ENCODE measurements around the gene KCNK10.
A peak's percentile ranks its signal among the peaks of the same experiment; 100 is the strongest.

The KCNK10 gene

DNA sequence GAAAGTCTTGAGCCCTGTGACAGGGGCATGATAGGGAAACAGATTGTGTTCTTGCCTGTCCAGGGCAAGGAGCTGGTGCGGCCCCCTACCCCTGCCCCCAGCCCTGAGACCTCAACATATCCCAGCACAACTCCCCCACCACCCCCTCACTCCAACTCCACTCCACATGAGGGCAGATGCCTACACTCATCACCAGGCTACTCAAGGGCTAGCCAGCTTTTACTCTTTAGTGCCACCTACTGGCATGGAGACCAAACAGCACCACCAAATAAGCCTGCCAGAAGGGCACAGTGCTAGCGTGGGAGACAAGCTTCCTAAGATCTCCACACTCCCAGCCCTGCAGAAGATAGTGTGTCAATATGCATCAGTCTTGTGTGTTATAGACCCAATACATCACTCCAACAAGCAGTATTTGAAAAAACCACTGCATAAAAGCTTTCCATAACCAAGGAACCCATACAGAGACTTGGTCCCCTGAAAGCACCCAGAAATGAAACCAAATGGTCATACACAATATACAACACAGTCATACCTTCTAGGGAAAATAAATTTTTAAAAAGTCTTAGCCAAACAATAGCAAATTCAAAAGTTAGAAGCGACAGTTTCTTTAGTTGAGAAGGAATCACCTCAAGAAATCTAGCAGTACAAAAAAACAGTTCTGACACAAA lies 154.4 kb downstream of the KCNK10 start:
- DNase-seq, result peak; percentile 10 to 29 (median 27)

DNA sequence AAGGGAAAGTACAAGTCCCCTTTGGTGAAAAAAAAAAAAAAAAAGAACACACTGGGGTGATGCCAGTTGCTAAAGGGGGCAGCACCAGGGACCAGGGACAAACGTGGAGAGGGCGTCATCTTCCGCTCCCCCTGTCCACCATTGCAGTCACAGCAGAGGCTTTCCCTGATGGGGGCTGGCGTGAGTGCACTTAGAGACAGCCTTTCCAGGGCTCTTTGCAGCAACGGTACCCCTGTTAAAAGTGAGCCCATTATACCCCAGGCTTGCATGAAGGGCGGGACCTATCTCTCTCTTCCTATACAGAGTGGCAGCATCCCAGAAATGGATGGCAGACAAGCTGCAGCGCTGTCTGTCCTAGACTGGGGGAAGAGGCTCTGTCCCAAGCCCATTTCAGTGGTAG lies 155.0 kb downstream of the KCNK10 start:
- DNase-seq, result no peak

DNA sequence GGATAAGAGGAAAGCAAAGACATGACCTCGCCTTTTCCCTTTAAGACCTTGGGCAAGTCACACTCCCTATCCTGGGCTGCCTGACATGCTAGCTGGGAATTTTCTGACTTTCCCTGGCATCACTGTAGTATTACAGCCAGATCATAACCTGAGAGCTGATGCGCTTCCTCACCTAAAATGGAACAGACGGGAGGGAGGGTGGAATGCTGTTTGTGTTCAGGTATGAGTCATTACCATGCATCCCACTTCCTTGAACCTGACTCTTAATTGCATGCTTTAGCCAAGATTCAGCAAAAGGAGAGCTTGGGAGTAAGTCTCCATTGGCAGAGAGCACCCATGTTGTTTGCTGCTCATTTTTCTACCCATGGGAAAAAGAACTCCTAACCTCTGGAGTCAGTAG lies 156.5 kb downstream of the KCNK10 start:
- no peak for DNase-seq

DNA sequence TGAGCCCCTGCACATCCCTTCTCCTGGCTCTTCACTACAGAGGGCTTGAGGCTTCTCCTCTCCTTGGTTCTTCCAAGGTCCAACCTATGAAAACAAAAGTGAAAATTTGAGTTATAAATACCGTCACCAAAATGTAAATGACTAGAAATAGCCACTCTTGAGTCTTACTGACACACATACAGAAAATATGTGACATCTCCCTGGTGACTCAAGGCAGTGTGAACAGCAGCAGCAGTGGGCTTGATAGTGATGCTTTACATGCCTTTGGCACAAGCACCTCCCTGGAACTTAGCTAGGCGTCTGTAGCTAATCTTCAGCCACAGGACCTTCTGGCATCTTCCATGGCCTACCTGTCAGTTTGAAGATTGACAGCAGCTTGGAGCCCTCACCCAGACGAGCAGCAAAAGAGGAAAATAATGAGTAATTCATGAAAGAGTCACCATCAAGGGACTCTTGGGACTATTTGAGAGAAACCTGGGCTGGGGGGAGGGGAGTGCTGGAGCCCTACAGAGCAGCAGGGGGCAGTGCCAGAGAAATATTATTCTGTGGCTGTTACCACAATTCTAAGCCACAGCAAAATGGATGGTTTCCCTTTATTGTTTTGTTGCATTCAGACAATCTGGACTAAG lies 158.0 kb downstream of the KCNK10 start:
- no peak for DNase-seq

DNA sequence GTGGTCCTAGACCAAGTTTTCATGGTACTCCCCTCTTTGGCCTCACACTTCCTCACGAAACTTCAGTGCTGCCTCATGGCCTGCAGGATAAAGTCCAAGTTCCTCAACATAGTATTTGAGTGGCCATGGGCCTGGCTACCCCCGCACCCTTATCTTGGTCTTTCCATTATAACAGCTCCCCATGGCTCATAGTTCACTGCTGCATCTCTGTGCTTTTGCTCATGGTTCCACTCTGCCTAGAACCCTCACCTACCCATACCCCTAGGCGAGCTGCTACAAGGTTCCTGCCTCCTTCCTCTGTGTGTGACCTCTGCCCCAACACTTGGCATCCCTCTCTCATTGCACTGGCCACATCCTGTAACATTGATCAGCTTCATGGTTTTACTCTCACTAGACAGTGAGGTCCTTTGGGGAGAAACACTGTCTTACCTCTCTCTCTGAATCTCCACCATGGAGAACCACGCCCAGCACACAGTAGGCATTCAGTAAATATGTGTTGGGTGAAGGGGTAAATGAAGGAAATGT lies 159.3 kb downstream of the KCNK10 start:
- no peak for DNase-seq

DNA sequence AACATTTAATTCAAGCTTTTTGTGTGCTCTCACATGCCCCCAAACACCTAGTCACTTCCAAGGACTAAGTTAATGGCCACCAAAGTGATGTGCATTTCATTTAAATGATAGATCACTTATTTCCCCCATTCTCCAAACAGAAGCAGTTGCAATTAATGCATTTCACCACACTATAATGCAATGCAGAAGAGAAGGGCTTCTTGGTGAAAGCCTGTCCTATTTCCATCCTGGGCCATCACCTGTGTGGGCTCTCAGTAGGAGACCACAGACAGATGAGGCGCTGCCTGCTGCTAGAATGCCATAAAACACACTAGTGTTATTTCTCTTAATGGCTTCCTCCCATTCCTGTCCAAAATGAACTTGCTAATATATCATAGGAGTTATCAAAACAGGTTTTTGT lies 166.9 kb downstream of the KCNK10 start:
- DNase-seq, result no peak

DNA sequence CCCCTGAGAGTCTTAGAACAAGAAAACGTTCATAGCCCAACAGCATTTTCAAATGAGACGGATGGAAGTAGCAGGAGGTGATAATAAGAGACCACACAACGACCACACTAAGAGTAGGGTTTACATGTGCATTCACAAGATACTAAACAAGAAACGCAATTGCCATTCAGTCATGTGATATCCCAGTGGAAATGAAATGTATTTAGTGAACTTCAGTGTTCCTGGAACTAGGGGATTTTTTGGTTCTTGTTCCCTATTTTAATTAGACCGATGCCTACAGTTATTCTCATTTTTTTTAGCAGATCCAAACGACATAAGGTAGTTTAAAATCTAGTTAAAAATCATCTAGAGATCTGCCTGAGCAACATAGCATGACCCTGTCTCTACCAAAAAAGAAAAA lies 168.1 kb downstream of the KCNK10 start:
- DNase-seq, result no peak

DNA sequence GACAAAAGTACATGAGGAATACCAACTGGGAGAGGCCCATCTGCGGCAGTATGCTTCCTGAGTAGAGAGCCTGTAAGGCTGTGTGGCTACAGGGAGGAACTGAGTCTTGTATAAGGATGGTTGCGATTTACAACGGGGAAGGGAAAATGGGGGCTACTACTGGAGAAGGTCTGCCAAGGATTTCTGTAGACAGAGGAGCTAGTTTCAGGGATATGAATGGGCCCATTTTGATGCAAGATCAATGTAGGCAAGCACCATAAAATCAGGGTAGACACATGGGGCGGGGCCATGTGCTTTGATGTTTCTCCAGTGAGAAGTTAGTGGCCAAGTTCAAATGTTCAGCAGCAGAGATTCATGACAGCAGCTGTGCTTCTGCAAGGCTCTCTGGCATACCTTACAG lies 168.7 kb downstream of the KCNK10 start:
- no peak for DNase-seq

DNA sequence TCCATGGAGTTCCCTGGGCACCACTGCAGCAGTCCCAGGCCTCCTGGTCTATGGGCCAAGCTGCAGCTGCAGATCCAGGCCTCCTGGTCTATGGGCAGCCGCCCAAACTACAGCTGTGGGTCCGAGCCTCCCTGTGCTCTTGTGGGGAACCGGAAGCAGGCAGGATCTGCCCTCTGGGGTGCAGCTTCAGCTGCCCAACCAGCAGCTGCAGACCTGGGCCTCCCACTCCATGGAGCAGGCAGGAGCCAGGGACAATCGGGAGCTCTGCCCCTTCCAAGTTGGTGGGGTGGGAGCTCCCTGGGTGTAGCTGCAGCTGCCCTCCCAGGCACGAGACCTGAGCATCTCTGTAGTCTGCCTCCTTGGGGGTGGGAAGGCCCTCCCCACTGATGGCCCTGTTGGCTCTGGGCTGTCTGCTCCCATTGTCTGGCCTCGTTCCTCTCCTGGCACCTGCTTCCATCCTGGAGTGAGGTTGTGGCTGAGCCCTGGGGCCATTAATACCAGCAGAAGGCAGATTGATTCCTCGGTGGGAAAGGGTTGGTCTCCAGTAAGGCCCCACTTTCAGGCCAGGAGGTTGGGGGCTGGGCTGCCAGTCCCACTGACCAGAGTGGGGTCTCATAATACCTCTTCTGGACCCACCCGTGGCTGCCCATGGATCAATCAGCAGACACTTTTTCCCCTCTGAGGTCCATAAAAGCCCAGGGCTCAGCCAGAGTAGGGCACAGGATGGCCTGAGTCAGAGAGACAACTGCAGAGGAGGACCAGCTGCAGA lies 176.0 kb downstream of the KCNK10 start:
- no peak for DNase-seq

DNA sequence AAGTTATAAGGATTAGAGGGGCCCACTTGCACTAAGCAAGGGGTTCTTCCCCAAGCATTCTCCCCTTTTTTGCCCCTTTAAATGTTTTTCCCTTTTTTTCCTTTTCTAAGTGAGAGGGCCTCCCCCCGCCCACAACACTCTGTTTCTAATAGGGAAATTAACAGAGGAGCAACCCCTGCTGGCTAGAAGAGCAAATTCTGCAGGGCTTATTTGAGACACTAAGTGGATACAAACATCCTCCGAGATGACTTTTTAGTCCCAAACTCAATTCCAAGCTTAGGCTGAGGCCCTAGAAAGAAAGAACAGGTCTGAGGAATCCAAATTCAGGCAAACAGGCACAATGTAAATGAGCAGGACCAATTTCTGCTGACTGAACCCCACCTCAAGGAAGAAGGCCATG lies 179.3 kb downstream of the KCNK10 start:
- DNase-seq, result no peak

DNA sequence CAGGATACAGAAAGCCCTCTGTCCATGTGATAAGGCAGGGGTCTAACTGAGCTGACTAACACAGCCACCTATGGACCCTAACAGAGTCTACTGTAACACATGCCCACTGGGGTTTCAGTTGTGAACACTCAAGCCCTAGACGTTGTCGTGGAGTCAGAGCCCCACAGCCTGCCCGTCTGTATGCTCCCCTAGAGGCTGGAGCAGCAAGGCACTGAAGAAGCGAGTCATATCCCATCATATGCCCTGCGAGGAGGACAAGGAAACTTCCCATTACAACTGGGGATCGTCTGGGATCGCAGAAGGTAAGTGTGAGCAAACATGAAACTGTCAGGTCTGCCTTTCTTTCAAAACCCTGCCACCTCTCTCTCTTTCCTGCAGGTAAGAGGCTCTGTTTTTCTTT lies 180.1 kb downstream of the KCNK10 start:
- DNase-seq, result no peak

DNA sequence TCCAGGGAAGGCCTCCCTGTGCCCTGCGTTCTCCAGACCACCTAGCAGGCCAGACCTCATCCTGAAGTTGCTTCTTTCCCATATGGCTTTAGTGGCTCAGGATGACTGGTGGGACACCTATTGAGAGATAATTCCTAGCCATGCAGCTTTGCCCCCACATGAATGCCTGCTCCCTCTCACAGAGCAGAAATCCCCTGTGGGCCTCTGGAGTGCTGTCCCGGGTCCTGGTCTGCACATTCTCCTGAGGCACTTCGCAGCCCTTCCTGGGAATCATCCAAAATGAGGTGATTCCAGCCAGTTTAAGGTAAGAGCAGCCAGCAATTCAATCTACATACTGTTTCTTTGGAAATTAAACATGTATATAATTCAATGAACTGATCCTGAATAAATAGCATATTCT lies 182.2 kb downstream of the KCNK10 start:
- no peak for DNase-seq

DNA sequence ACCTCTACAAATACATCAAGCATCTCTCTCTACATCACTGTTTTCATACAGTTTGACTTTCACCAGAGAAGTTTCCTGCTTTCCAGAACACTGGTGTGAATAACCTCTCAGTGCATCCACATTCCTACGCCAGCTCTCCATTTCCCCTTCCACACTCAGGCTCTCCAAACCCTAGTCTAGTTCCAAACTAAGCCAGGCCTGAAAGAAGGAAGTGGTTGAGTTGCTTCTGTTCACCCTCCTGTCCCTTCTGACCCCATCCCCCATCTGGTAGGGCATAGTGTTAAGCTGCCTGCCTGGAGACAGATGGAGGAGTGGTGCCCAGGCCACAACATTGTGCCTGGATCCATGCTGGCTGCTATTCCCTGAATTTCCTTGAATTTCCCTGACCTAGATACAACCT lies 185.7 kb downstream of the KCNK10 start:
- no peak for DNase-seq
